NAMALWA (cell line): Measurements from ENCODE around the gene ALLC.
A peak's percentile ranks its signal among the peaks of the same experiment; 100 is the strongest.
"Not testable (repeated sequence)": the region's sequence is repeated elsewhere in the genome, so short reads cannot be mapped to it uniquely, and the experiment has no call there.

Source experiments
- DNase-seq: peaks from one replicate; pipeline ENCODE4 v3.0.0-alpha.2; 2015; ENCODE audit warnings: low spot score

The ALLC gene

GRCh38 chr2:3626118-3626811 lies 31.7 kb upstream of the ALLC start:
- DNase-seq = no peak

GRCh38 chr2:3626812-3627499 lies 31.0 kb upstream of the ALLC start:
- no peak for DNase-seq

- no peak for DNase-seq
Measured at GRCh38 chr2:3627500-3628100, 30.4 kb upstream of the ALLC start.

- DNase-seq = no peak
Measured at GRCh38 chr2:3628241-3628679, 29.7 kb upstream of the ALLC start.

GRCh38 chr2:3628800-3629199 lies 29.2 kb upstream of the ALLC start:
- DNase-seq = peak; percentile 19

- DNase-seq = no peak
Measured at GRCh38 chr2:3630631-3631030, 27.4 kb upstream of the ALLC start.

GRCh38 chr2:3631161-3631850 lies 26.7 kb upstream of the ALLC start:
- no peak for DNase-seq

GRCh38 chr2:3631851-3632659 lies 25.9 kb upstream of the ALLC start:
- DNase-seq = no peak

GRCh38 chr2:3633089-3633981 lies 24.7 kb upstream of the ALLC start:
- DNase-seq = no peak

- DNase-seq = no peak
Measured at GRCh38 chr2:3633982-3634595, 23.9 kb upstream of the ALLC start.

GRCh38 chr2:3634596-3635121 lies 23.3 kb upstream of the ALLC start:
- DNase-seq = no peak

- no peak for DNase-seq
Measured at GRCh38 chr2:3635171-3635974, 22.6 kb upstream of the ALLC start.

GRCh38 chr2:3635975-3636327 lies 22.0 kb upstream of the ALLC start:
- DNase-seq = not testable (repeated sequence)

- DNase-seq = no peak
Measured at GRCh38 chr2:3636586-3637310, 21.3 kb upstream of the ALLC start.

- no peak for DNase-seq
Measured at GRCh38 chr2:3637311-3637675, 20.7 kb upstream of the ALLC start.

GRCh38 chr2:3637692-3638455 lies 20.1 kb upstream of the ALLC start:
- DNase-seq = no peak

- no peak for DNase-seq
Measured at GRCh38 chr2:3638456-3638810, 19.6 kb upstream of the ALLC start.

- DNase-seq = no peak
Measured at GRCh38 chr2:3639015-3639630, 18.9 kb upstream of the ALLC start.
